NCI-H774 (cell line): ENCODE data around the gene LRP1B.

ENCODE experiments used
- DNase-seq: peaks from one replicate; lab custom pipeline; 2025; lab: John Stamatoyannopoulos, UW

LRP1B gene

DNA sequence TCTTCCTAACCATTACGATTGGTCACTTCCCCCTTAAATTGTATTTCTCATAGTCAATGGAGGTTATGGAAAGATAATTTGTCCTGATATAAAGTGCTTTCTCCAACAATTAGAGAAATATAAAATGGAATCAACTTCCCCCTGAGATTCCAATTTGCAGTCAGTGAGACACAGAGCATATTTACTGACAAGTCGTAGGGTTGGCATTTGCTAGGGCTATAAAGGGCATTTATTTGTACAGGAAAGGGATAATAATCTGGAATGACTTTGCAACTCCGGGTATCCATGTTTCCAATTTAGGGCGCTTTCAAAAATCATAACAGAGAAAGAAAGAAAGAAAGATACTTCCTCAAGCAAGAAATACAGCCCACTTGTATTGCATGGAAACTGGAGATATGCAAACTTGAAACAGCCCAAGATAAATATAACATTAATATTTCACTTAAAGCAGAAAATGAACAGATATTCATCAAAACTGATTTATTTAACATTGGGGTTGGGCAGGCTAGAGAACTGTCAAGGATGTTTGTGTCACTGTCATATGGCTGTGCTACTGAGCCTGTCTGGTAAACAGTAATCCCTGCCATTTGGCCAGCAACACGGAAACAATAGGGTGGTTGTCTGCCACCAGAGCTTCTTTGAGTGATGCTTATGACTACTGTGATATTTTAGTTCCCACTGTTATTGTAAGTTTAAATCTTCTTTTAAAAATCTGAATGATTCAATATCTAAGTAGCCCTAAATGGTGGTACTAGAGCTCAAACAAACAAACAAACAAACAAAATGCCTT, 621.8 kb downstream of the LRP1B start:
- no peak for DNase-seq

DNA sequence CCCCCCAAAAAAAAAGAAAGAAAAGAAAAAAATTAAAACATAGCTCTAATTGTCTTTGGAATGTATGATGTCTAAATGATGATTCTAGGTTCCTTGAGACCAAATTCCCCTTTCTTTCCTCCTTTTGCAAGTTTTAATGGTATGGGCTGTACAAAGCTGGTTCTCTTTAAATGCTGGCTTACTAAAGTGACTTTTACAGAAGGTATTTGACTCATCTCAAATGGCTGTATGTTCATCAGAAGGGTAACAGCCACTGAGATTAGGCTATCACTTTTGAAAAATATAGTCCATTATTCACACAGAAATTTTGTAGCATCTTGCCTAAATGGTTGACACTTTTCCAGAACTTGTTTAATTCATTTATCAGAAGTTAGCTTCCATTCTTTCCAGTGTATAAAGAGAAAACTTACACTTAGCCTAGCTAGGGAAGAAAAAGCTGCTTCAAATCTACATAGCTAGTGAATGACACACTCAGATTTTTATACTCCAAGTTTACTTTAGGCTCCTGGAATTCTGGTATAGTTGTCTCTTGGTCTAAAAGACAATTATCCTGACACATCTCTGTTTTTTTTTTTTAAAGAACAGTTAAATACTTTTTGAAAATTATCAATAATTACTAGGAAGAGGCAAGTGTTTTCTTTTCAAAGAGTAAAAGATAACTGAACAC, 622.6 kb downstream of the LRP1B start:
- DNase-seq: no peak

DNA sequence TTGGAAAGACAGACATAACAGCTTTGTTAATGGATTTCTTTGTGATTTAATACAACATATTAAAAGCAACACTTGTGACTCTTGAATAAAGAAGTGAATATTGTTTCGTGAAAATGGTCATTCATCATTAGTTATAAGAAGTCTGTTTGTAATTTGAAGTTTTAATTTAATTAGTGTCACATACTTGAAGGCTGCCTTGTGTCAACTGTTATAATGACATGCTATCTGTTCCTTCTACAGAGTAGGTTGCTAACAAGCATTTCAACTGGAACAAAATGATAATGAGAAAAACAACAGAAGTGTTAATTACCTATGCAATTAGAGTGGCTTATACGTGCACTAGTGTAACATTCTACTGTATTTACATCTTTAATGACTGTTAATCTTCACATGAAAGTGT, 624.7 kb downstream of the LRP1B start:
- DNase-seq: no peak

DNA sequence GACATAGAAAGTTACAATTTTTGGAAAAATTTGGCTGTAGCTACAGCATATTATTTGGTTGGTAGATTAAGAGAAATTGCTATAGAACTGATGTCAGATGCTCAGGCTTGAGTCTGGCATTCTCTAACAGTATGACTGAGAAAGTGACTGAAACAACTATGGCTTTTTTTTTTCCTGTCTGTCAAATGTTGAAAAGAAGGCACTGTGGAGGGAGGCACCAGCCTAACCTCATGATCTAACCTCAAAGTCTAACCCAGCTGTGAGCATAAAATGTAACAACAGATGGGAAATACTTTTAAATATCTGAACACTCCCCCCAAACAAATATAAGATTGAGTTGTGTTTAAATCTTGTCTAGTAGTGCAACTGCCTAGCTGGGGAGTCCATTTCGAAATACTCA, 629.1 kb downstream of the LRP1B start:
- DNase-seq: no peak

DNA sequence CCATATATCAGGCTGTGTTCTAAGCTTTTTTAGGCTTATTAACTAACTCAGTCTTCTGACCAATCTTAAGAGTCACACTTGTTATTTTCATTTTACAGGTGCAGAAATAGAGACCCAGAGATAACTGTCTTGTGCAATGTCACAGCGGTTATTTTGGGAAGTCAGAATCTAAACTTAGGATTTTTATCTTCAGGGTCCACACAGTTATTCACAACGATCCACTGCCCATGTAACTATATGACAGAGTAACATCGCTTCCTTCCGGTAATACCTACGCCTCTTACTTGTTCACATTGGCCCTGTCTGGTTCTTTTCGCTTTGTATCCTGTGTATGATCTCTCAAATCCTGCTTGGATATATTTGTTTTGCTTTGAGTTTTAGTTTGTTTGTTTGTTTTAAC, 631.7 kb downstream of the LRP1B start:
- DNase-seq: no peak

DNA sequence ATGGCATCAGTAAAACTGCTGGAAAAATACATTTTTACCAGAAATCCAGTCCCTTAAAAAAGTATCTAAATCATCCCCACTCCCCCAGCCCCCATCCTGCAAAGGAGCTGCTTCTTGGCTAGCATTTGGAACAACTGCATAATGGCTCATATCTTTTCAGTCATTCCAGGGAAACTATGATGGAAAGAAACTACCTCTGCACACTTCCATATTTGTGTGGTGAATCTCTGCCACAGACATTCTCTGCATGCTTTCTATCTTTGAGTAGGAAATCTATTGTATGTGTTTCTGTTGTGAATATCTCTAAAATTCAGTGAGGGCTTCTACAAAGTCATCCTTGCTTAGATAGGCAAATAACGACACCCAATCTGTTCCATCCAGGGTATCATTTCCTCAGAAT, 632.3 kb downstream of the LRP1B start:
- DNase-seq: no peak

DNA sequence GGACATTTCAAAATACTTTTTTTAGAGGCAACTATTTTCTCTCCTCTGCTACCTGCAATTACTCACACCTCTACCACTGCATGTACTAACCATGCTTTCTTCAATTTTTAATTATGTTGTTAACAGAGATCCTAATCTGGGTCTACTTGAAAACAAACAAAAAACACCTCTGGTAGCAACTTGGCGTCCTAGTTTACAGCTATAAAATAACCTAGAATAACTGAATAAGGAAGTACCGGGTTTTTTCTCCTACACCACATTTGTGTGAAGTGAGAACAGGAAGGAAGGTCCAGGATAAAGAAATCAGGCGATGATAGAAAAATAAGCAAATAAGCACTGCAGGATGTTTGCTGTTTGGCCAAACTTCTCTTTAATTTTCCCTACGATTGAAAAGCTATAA, 633.5 kb downstream of the LRP1B start:
- DNase-seq: no peak

DNA sequence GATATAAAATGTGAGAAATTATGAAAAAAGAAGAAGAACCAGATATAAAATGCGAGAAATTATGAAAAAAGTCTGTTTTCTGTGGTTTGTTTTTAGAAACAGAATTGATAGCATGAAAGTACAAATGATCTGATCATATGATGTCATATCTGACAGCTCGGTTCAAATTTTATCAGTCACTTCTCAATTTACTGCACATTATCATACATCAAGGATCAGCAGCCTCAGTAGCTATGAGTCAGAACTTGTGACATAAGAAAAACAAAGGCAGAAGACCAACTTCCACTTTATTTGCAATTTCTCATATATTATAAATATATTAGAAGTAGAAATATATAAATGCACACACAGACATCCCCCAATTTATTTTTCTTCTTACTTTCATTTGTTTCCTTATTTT, 634.0 kb downstream of the LRP1B start:
- no peak for DNase-seq

DNA sequence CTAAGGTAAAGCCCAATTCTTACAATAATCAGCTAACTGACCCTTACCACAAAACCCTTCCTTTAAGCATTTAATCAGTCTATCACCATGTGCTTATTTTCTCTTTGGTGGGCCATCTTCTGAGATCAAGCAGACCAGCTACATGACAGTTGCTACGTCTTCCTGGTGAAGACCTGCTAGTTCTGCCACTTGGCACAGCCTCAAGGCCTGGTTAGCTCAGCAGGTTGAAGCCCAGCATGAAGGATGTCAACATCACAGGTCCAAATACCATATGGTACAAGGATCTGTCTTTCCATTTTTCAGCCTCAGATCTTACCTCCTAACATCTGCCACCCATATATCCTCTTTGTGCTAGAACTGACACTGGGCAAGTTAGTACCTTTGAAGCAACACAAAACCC, 636.9 kb downstream of the LRP1B start:
- DNase-seq: no peak

DNA sequence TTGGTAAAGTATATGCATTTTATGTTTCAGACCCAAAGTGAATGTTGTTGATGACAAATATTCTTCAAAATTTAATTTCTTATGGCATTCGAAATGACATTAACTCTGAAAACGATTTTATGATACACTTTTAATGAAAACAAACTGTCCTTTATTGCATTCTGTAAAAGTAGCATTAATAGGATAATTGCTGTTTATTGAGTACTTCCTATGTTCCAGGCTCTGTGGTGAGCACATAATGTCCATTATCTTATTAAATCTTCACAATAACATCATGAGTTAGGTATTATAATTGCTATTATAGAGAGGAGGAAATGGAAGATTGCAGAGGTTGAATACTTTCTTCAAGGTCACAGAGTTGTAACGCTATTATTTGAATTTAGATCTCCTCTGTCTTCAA, 638.0 kb downstream of the LRP1B start:
- DNase-seq: no peak

DNA sequence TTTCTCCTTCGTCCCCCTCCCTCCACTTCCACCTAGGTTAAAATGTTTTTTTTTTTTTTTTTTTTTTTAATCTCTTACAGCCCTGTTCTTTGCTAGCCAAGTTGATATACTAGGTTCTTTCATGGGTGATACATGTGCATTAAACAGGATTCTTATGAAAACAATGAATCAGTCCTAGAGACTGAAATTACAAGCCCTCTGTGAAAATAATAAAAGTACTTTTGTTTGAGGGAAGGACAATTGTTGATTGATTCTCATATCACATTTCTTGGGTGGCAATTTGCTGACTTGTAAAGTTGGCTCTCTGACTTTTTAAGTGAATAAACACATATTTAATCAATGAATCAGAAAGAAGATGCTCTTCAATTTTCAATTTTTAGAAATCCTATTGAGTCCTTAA, 639.9 kb downstream of the LRP1B start:
- no peak for DNase-seq

DNA sequence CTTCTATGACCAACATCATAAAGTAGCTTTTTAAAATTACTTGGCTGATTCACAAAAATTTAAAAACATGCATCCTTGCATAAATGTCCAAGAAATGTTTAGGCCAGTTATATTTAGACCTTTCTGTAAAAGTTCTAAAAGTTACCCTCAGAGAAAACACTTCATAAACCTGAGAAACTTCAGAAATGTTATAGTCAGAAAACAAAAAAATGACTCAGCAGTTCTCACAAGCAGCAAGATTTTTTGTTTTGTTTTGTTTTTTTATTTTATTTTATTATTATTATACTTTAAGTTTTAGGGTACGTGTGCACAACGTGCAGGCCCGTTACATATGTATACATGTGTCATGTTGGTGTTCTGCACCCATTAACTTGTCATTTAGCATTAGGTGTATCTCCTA, 648.1 kb downstream of the LRP1B start:
- no peak for DNase-seq

DNA sequence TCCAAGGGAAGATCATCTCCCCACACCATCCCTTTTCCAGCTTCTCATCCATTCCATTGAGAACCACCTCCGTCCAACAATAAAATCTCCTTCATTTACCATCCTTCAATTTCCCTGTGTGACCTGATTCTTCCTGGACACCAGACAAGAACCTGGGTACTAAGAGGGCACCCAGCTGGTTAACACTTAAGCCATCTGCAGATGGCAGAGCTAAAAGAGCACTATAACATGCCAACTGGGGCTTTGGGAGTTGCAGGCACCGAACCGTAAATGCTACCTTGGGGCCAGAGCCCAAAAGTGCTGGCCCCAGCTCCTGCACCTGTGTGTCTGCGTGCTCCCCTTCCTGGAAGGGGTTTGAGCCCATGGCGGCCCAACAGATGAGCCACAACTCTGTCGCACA, 655.0 kb downstream of the LRP1B start:
- no peak for DNase-seq

DNA sequence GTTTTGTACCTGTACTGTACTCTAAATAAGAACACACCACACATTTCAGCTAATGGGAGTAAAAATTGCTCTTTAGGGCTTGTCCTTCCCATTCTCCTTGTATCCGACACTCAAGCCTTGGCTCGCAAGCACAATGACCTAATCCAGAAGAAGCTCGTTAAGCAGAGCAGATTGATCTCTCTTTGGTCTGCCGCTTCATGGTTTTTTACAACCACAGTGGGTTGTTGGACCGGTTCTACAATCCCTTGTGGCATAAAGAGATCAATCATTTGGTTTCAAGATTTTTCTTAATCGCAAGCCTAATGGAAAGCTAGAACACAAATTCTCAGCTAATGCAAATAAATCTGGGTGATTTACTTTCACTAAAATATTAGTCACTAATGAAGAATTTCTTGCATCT, 662.1 kb downstream of the LRP1B start:
- DNase-seq: no peak

DNA sequence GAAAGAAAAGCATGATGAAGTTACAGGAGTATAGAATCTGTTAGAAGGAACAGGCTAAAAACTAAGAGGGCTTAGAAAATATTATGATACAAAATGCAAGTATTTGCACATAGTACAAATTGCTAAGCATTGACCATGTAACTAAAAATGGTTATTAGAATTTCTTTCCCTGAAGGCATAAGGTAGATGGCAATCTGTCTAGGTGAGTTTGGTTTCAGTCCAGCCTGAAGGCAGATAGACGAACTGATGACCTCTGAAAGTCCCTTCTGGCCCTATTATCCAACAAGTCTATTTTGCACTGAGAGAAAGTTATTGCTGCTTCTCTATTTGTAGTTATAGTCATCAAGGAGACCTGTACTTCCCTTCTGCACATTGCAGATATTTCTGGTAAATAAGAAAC, 663.5 kb downstream of the LRP1B start:
- no peak for DNase-seq

DNA sequence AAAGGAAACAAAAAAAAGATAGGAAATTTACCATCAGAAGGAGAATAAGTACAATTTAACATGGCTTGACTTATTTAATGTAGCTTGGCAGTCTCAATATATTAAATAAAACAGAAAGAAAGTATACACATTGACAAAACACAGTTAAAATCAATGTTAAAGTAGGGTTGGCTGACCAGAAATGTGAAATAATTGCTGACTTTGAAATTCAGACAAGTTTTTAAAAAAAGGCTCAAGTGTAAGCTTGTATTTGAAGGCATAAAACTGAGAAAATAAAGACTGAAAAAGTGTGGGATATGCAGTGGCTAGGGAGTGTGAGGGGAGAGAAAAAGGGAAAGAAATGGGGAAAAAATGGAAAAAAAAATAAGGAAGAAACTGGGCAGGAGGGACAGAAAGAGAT, 665.8 kb downstream of the LRP1B start:
- no peak for DNase-seq

DNA sequence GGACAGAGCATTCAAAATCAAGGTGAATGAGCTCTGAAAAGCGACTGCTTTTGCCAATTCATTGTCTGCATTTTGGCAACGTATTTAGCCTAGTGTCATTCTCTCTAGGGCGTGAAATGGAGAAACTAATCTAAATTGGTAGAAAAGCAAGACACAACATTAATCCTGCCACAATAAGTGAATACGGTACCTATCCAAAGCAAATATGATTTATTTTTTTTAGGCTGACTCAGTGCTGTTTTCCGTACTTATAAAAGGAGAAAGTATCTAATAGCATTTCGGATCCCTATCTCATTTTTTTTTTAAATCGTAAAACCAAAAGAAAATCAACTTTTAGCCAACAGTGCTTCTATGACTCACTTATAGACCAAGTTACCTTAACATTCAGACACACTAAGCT, 672.5 kb downstream of the LRP1B start:
- no peak for DNase-seq

DNA sequence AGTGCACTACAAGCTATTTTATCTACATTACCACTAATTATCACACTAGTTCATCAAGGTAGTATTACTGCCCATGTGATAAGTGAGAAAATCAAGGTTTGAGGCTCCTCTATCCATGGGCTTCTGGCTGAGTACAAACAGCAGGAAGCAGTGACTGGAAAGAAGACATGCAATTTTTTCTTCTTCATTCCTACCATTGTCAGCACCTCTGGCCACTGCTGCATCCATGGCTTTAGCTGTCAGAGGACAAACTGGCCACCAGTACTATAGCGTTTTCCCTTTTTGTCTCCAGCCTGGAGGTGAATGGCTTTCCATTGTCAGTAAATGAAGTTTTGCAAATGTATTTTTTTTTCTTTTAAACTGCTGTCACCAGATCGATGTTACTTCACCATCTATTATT, 674.9 kb downstream of the LRP1B start:
- DNase-seq: no peak

DNA sequence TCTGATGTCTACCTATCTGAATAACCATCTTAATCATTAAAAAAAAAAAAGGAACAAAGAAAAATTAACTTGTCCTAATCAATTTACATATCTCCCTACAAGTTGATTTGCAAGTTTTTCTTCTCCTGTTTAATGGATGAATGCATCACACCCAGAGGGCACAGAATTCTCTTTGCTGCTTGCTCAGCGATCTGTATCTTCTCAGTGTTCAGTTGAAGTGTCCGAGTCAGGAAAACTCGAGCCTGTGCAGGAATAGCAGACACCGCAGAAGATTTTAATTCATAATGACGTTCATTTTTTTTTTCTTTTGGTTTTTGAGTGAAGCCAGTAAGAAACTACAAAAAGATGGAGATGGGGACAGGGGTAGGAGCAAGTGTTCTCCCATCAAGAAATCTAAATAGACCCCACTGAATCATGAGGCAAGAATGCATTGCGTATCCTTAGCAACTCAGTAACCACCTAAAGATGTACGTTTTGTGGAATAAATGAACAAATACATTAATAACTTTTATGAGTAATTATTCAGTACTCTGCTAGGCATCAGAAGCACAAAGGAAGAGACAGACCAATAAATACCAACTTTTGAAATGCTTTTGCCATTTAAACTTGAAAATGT, 675.5 kb downstream of the LRP1B start:
- DNase-seq: no peak

DNA sequence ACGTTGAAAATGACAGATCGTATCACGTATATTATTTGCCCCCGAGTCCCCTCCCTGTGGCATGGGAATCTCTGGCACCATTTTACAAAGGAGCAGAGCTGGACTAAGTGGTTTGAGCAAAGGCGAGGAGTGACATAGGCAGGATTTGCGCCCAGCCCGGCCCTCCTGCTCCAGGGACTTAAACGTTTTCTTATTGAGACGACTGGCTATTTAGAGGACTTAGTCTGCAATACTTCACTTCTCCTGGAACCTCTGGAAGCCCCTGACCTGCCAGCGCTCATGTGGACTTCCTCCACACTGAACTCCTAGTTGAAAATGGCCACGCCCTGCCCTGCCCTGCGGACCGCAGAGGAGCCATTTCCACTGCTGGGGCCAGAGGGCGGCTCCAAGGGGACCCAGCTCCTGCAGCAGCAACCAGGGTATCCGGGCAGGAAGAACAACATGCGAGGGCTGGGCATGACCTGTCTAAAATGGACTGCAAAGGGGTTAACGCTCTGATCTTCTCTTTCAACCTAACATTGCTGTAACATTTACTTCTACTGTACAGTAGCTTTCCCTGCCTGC, 690.7 kb downstream of the LRP1B start:
- no peak for DNase-seq

DNA sequence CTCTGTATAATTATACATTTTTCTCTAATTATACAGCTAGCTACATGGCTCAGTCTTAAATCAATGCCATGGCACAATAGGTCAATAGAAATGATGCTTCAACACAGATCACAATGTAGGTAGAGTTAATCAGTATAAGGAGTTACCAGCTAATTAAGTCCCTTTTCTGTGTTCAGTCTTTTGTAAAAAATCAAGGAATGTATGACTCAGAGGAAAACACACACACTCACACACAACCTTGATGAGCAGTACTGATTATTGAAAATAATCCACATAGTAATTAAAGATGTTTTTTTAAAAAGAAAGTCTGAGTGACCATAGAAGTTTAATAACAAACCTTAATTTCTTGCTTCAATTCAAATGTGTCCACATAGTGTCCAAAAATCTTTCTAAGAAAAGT, 691.3 kb downstream of the LRP1B start:
- DNase-seq: no peak

DNA sequence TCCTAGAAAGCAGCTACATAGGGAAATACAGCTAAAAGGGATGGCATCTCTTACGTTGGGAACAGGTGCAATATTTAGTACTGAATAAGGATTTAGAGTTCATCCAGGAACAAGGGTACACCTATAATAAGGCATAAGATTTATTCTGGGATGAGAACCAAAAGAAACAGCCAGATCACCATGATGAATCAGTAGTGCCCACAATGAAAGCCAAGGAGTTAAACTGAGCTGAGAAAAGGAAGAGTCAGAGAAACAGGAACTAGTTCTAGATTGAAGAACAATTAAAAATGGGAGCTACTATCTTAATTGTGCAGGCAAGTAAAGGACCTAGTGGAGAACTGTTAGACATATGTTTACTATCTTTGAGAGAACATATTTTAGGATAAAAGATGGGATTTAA, 692.3 kb downstream of the LRP1B start:
- DNase-seq: no peak

DNA sequence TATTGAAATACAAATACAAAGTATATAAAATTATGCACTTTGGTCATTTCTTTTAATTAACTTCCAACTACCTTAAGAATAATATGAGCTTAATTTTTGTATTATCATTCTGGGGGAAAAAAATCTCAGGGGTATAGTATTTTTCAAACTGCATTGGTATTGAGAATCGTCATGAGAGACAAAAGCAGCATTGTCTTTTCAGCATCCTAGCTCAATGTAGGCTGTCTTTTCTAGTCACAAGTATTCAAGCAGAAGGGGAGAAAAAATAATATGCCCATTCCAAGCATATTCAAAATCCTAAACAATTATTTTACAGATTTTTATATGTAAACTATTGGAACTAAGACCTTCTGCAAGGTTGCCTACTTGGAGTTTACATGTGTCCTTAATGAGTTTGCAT, 693.3 kb downstream of the LRP1B start:
- no peak for DNase-seq
